ENCODE data around the gene SMAD6. TPM values are rescaled to one million over a fixed set of nuclear protein-coding genes. Genes with fewer than 3 reads are reported as not detected.

SMAD6 gene
- polyA plus RNA-seq, 1 donor from 2014 or later: 0.16 TPM

GRCh38 chr15:66698318-66698961 lies 3.6 kb upstream of the SMAD6 start:
- H3K4me2 ChIP-seq (ENCODE audit: low read length): no peak overlapping the region
- no peak overlapping the region for H3K27ac ChIP-seq (ENCODE audit: low read length)
- no peaks in the 10 kb centered on the region for H3K79me2 ChIP-seq (replicated peaks; ENCODE audit: insufficient read depth, low read length)
- H3F3A ChIP-seq (ENCODE audit: insufficient read depth, low read length, poor library complexity, severe bottlenecking): no peaks in the 10 kb centered on the region
- H3K27me3 ChIP-seq (ENCODE audit: insufficient read depth, low read depth, low read length): peaks cover 34% of the 10 kb centered on the region
- no peaks in the 10 kb centered on the region for H3K9me3 ChIP-seq (ENCODE audit: low read length)
- H4K20me1 ChIP-seq (ENCODE audit: insufficient read depth): no peaks in the 10 kb centered on the region
- no peak overlapping the region for H2AFZ ChIP-seq (ENCODE audit: low read depth, low read length)
- TF ChIP-seq POLR2AphosphoS5 (IDR thresholded peaks at IDR 0.05) (no peak), CTCF (IDR thresholded peaks at IDR 0.05; ENCODE audit: poor library complexity, severe bottlenecking) (peak; percentile 30), EZH2 (IDR thresholded peaks at IDR 0.05; ENCODE audit: borderline replicate concordance, insufficient read depth, low read length, poor library complexity, severe bottlenecking) (no peak)
- H3K9ac ChIP-seq (ENCODE audit: low read length): no peak overlapping the region
- H3K4me3 ChIP-seq (ENCODE audit: low read length): no peak overlapping the region
- H3K9me2 ChIP-seq (ENCODE audit: insufficient read depth, low read length): no peaks in the 10 kb centered on the region
- H3K36me3 ChIP-seq (ENCODE audit: insufficient read depth, low read length): no peaks in the 10 kb centered on the region

GRCh38 chr15:66698971-66699370 lies 3.1 kb upstream of the SMAD6 start:
- Histone ChIP-seq H3K27ac (ENCODE audit: low read length) (no peak overlapping the region), H3K9me3 (ENCODE audit: low read length) (no peaks in the 10 kb centered on the region), H3K4me2 (ENCODE audit: low read length) (no peak overlapping the region), H3K79me2 (replicated peaks; ENCODE audit: insufficient read depth, low read length) (no peaks in the 10 kb centered on the region), H3K9ac (ENCODE audit: low read length) (no peak overlapping the region), H3F3A (ENCODE audit: insufficient read depth, low read length, poor library complexity, severe bottlenecking) (no peaks in the 10 kb centered on the region), H3K4me3 (ENCODE audit: low read length) (no peak overlapping the region), H4K20me1 (ENCODE audit: insufficient read depth) (no peaks in the 10 kb centered on the region), H3K36me3 (ENCODE audit: insufficient read depth, low read length) (no peaks in the 10 kb centered on the region), H3K9me2 (ENCODE audit: insufficient read depth, low read length) (no peaks in the 10 kb centered on the region), H2AFZ (ENCODE audit: low read depth, low read length) (no peak overlapping the region), H3K27me3 (ENCODE audit: insufficient read depth, low read depth, low read length) (peaks cover 39% of the 10 kb centered on the region)
- TF ChIP-seq EZH2 (IDR thresholded peaks at IDR 0.05; ENCODE audit: borderline replicate concordance, insufficient read depth, low read length, poor library complexity, severe bottlenecking) (no peak), SMC3 (conservative IDR thresholded peaks at IDR 0.05; ENCODE audit: poor library complexity) (no peak), REST (IDR thresholded peaks at IDR 0.05; ENCODE audit: borderline replicate concordance) (no peak)

- no peaks in the 10 kb centered on the region for H4K20me1 ChIP-seq (ENCODE audit: insufficient read depth)
- no peak overlapping the region for H3K9ac ChIP-seq (ENCODE audit: low read length)
- H3K36me3 ChIP-seq (ENCODE audit: insufficient read depth, low read length): no peaks in the 10 kb centered on the region
- peaks cover 53% of the 10 kb centered on the region for H3K27me3 ChIP-seq (ENCODE audit: insufficient read depth, low read depth, low read length)
- no peak for TF ChIP-seq TAF1 (IDR thresholded peaks at IDR 0.05; ENCODE audit: low read depth)
- TF ChIP-seq RAD21 (conservative IDR thresholded peaks at IDR 0.05): no peak
- TF ChIP-seq POLR2AphosphoS5 (IDR thresholded peaks at IDR 0.05): no peak
- H3F3A ChIP-seq (ENCODE audit: insufficient read depth, low read length, poor library complexity, severe bottlenecking): no peaks in the 10 kb centered on the region
- H3K27ac ChIP-seq (ENCODE audit: low read length): no peak overlapping the region
- H3K4me3 ChIP-seq (ENCODE audit: low read length): peak overlapping the region; percentile 64
- H3K4me2 ChIP-seq (ENCODE audit: low read length): peak overlapping the region; percentile 19
- H3K79me2 ChIP-seq (replicated peaks; ENCODE audit: insufficient read depth, low read length): no peaks in the 10 kb centered on the region
- H3K9me2 ChIP-seq (ENCODE audit: insufficient read depth, low read length): no peaks in the 10 kb centered on the region
- H2AFZ ChIP-seq (ENCODE audit: low read depth, low read length): no peak overlapping the region
- no peaks in the 10 kb centered on the region for H3K9me3 ChIP-seq (ENCODE audit: low read length)
Measured at GRCh38 chr15:66700412-66700801, 1.6 kb upstream of the SMAD6 start.

Measured in neural cell (in vitro differentiated cells).